CD4-positive, alpha-beta T cell treated with Interferon alpha-2 for 1 hour (primary cell): ENCODE data around the gene SIPA1L3.

ENCODE experiments used
- DNase-seq, 2 donors: peaks; one replicate each; pipeline ENCODE4 v3.0.0-alpha.2; 2020 to 2022

The SIPA1L3 gene

DNA sequence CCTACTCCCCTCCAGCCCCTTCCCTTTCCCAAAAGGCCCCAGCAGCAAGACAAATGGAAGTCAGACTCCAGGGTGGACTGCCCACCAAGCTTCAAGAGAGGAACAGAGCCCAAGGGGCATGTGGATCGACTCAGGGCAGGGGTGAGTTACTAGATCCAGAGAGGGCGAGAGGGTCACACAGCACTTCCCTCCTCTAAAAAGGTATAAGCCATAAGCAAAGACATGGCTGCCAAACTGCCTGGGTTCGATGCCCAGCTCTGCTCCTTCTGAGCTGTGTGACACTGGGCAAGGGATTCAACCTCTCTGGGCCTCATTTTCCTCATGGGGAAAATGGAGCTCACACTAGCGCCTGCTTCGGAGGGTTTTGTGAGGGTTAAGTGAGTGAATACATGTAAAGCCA lies 345.4 kb downstream of the SIPA1L3 start:
- no peak for DNase-seq

DNA sequence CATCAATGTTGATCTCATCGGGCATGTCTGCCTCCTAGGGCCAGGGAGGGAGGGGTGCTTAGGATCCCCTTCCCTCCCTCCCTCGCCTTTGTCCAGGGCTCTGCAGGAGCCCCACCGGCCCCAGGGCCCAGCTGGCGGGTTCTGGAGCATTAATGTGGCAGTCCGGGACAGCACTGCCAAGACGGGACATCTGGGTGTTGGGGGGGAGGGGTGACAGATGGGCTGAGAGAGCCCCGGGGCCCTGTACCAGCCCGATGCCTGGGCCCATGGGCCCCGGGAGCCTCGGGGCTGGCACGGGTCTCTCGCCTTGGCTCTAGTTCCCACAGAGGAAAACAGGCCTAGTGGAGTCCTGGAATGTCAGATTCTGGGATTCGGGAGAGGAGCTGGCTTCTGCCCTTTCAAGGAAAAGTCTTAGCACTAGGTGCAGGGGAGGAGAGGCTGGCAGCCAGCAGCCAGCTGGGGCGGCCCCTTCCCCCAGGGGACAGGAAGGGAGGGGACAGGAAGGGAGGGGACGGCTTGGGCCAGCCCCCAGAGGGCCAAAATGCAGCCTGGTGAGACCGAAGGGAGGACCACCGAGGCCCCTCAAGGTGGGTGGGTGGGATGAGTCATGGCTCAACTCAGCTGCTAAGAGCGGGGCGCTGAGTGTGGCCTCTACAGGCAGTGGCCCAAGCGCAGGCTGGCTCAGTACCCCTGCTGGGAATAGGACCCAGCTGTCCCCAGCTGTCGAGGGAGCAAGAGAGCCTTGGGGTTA lies 346.1 kb downstream of the SIPA1L3 start:
- DNase-seq: no peak

DNA sequence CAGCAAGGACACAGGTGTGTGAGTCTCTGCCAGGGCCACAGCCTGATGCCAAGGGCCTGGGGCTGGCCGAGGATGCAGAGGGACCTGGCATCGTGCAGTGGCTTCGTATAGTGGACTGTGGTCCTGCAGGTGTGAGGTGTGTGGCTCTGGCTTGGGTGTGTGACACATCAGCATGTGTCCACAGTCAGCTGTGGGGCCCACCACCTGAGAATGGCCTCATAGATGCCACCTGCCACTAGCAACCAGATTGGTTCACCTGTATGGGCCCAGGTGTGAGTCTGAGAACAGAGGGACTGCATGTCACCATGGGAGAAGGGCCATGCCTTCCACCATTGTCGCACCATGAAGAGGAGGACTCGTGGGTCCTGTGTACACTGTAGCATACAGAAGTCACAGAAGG lies 346.8 kb downstream of the SIPA1L3 start:
- no peak for DNase-seq

DNA sequence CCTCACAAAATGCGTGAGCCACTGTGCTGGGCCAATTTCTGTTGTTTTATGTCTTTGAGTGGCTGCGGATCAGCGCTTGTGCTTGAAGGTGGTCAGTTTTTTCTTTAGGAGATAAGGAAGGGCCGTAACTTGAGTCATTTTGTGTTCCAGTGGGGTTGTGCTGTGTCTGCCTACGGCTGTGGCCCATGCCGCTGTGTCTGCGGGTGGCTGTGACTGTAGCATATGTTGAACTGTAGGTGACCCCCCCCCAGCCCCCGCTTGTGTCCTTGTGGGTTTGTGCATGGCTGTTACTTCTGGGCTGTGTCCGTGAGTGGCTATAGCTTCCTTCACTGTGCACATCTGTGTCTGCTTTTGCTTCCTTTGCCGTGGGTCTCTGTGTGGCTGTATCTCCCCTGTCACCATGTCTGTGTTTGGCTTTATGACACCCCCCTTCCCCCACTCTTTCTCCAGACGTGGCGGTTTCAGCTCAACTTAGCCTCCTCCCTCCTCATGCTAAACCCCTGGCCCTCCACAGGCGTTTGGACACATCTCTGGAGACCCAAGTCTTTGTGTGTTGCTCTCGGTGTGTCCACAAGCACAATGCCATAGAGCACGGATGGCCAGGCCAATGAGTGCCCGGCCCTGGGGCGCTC lies 348.5 kb downstream of the SIPA1L3 start:
- no peak for DNase-seq
